Transverse colon (tissue), 4 donors: ENCODE results near the gene RTL5.

ENCODE experiments used
- EP300 ChIP-seq: sonication (generic); formaldehyde crosslinking; IDR thresholded peaks from one replicate; pipeline ENCODE4 v1.6.1; 2017; ENCODE audit warnings: antibody characterized with exemption, low read depth
- POLR2A ChIP-seq: fragments of 450-650 bp; IDR thresholded peaks from one replicate; pipeline ENCODE4 v1.6.1; 2016; ENCODE audit warnings: antibody characterized with exemption, mild to moderate bottlenecking, moderate library complexity
- POLR2AphosphoS5 ChIP-seq, 3 donors: sonication (generic); formaldehyde crosslinking; IDR thresholded peaks; one replicate each; pipeline ENCODE4 v1.6.1; 2016; ENCODE audit warnings: antibody characterized with exemption in 3 of 3
- TF ChIP-seq, protein P1 (sequence below), 5 experiments: fragments of 200-600 bp in 3 of 5; fragments of 450-650 bp in 2 of 5; sonication (generic) in 3 of 5; IDR thresholded peaks; 1 replicate in 2 of 5; 2 replicates in 3 of 5; pipeline ENCODE4 v1.5.1; 2016 to 2017; ENCODE audit warnings: antibody characterized with exemption in 5 of 5, inconsistent platforms in 3 of 5, mild to moderate bottlenecking in 2 of 5, moderate library complexity in 1 of 5

DNA sequence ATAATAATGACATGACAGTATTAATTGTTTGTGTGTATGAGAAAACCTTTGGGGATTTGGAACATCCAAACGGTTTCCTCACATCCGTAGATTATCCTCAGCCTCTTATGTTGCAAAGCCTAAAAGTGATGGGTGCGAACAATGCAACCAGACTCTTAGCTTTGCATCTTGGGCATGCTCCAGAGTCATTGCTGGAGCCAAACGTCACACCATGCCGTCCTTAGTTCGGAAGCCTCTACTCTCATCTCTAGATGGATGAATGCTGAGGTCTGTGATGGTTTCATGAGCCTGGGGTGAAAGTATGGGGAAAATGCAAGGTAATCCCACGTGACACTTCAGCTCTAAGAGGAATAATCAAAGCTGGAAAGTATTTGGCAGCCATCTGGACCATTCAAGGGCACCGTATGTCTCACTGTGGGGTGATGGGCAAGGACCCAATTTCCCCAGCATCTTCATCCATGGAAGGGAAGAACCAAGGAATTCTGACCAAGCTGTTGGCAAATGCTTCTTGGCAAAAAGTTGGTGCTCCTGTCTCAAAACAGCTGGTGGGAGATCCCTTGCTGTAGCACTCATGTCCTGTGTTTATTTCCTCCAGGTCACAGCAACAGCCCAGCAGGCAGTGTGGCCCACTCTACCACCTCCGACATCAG lies 6.3 kb upstream of the RTL5 start:
- no peak for TF ChIP-seq POLR2AphosphoS5 (IDR thresholded peaks at IDR 0.05)
- no peak for TF ChIP-seq EP300
- no peak for TF ChIP-seq POLR2A
- TF ChIP-seq, protein P1, sequence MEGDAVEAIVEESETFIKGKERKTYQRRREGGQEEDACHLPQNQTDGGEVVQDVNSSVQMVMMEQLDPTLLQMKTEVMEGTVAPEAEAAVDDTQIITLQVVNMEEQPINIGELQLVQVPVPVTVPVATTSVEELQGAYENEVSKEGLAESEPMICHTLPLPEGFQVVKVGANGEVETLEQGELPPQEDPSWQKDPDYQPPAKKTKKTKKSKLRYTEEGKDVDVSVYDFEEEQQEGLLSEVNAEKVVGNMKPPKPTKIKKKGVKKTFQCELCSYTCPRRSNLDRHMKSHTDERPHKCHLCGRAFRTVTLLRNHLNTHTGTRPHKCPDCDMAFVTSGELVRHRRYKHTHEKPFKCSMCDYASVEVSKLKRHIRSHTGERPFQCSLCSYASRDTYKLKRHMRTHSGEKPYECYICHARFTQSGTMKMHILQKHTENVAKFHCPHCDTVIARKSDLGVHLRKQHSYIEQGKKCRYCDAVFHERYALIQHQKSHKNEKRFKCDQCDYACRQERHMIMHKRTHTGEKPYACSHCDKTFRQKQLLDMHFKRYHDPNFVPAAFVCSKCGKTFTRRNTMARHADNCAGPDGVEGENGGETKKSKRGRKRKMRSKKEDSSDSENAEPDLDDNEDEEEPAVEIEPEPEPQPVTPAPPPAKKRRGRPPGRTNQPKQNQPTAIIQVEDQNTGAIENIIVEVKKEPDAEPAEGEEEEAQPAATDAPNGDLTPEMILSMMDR (IDR thresholded peaks at IDR 0.05), result no peak
